GM12892 (cell line): ENCODE data around the gene ASRGL1.

Experiments
- POLR2A ChIP-seq: IDR thresholded peaks from 2 replicates; pipeline ENCODE4 v1.6.1; 2011; ENCODE audit warnings: low read depth, low read length, control low read depth
- POLR2AphosphoS5 ChIP-seq: IDR thresholded peaks from 2 replicates; pipeline ENCODE4 v1.6.1; 2011; ENCODE audit warnings: low read depth, low read length, control low read depth
- TAF1 ChIP-seq: IDR thresholded peaks from 2 replicates; pipeline ENCODE4 v1.6.1; 2011; ENCODE audit warnings: low read depth, mild to moderate bottlenecking, control low read depth, low read length, borderline replicate concordance

DNA sequence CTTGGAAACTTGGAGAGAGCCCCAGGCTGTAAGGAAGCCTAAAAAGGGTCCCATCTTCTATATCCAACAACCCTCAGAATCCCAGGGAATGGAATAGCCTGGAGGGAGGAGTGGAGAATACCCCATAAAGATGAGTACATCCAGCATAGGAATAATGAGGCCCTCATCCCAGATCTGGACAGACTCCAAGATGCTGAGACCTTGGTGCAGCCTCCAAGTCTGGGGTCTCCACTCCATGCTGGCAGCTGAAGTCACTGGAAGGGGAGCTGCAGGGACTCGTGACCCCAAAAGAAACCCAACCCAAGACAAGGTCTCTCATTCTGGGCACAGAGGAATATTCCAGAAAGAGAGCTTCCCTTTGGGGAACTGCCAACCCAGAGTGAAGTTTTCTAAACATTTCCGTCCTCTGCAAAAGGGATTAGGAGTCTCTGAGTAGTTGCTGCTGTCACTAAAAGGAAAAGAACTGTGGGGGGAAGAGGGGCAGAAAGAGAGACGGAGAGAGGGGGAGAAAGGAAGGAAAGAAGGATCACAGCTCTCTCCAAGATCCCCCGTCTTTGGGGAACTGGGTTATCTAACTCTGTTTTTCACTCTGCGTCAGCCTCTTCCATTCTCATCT lies 82.2 kb downstream of the ASRGL1 start:
- no peak for TF ChIP-seq POLR2A
- TF ChIP-seq TAF1, result no peak
- no peak for TF ChIP-seq POLR2AphosphoS5
